Measurements from ENCODE around the gene SH2B2.

GRCh38 chr7:102281785-102282184 lies 4.9 kb upstream of the SH2B2 start:
- TF ChIP-seq CTCF (IDR thresholded peaks at IDR 0.05; ENCODE audit: low read depth, low read length, missing input control) (no peak), YY1 (IDR thresholded peaks at IDR 0.05) (no peak), ATF3 (IDR thresholded peaks at IDR 0.05) (no peak), HNF4A (conservative IDR thresholded peaks at IDR 0.05) (no peak), EGR1 (IDR thresholded peaks at IDR 0.05; ENCODE audit: low read depth in 2 of 2) (no peak), GABPA (IDR thresholded peaks at IDR 0.05 in 1 of 2, conservative IDR thresholded peaks at IDR 0.05 in 1 of 2) (no peak), ZBTB33 (IDR thresholded peaks at IDR 0.05) (no peak), RXRA (IDR thresholded peaks at IDR 0.05) (no peak), TAF1 (conservative IDR thresholded peaks at IDR 0.05) (no peak), FOXA1 (IDR thresholded peaks at IDR 0.05) (no peak)
- TF ChIP-seq, protein P1, sequence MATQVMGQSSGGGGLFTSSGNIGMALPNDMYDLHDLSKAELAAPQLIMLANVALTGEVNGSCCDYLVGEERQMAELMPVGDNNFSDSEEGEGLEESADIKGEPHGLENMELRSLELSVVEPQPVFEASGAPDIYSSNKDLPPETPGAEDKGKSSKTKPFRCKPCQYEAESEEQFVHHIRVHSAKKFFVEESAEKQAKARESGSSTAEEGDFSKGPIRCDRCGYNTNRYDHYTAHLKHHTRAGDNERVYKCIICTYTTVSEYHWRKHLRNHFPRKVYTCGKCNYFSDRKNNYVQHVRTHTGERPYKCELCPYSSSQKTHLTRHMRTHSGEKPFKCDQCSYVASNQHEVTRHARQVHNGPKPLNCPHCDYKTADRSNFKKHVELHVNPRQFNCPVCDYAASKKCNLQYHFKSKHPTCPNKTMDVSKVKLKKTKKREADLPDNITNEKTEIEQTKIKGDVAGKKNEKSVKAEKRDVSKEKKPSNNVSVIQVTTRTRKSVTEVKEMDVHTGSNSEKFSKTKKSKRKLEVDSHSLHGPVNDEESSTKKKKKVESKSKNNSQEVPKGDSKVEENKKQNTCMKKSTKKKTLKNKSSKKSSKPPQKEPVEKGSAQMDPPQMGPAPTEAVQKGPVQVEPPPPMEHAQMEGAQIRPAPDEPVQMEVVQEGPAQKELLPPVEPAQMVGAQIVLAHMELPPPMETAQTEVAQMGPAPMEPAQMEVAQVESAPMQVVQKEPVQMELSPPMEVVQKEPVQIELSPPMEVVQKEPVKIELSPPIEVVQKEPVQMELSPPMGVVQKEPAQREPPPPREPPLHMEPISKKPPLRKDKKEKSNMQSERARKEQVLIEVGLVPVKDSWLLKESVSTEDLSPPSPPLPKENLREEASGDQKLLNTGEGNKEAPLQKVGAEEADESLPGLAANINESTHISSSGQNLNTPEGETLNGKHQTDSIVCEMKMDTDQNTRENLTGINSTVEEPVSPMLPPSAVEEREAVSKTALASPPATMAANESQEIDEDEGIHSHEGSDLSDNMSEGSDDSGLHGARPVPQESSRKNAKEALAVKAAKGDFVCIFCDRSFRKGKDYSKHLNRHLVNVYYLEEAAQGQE (IDR thresholded peaks at IDR 0.05) = no peak
- TF ChIP-seq, protein P2, sequence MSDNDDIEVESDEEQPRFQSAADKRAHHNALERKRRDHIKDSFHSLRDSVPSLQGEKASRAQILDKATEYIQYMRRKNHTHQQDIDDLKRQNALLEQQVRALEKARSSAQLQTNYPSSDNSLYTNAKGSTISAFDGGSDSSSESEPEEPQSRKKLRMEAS (IDR thresholded peaks at IDR 0.05) = no peak
